ENCODE results near the gene SLC8A2. TPM values are rescaled to one million over a fixed set of nuclear protein-coding genes. Genes with fewer than 3 reads are reported as not detected.

The SLC8A2 gene
- total RNA-seq, 1 donor from 2014 or later, result 0.70 TPM

GRCh38 chr19:47419789-47420188 is 51.9 kb downstream of the SLC8A2 start:
- Mint-ChIP-seq H3K4me3 (peak overlapping the region; percentile 84), H3K9me3 (no peaks in the 10 kb centered on the region), H3K36me3 (ENCODE audit: low read depth) (no peaks in the 10 kb centered on the region), H3K27me3 (ENCODE audit: low read depth) (peaks cover 26% of the 10 kb centered on the region), H3K4me1 (peaks cover 57% of the 10 kb centered on the region), H3K27ac (ENCODE audit: unreplicated experiment) (peak overlapping the region; percentile 86)
- no peak for DNase-seq (ENCODE audit: low read depth, low spot score)
- no peak for TF ChIP-seq CTCF (conservative IDR thresholded peaks at IDR 0.05)

GRCh38 chr19:47419030-47419783 is 52.5 kb downstream of the SLC8A2 start, which contains the start of gene MEIS3:
TSS of gene MEIS3 (minus strand) at chr19:47419527. CDS start at chr19:47419081, 446 bp downstream.
- Mint-ChIP-seq H3K4me1 (peaks cover 57% of the 10 kb centered on the region), H3K9me3 (no peaks in the 10 kb centered on the region), H3K4me3 (peak within 1 kb of the TSS; percentile 90), H3K36me3 (ENCODE audit: low read depth) (peaks cover 2% of the 10 kb centered on the region), H3K27me3 (ENCODE audit: low read depth) (peaks cover 26% of the 10 kb centered on the region), H3K27ac (ENCODE audit: unreplicated experiment) (peak within 1 kb of the TSS; percentile 86)
- DNase-seq (ENCODE audit: low read depth, low spot score), result no peak
- TF ChIP-seq CTCF (conservative IDR thresholded peaks at IDR 0.05), result no peak

GRCh38 chr19:47418692-47419029 is 53.0 kb downstream of the SLC8A2 start:
- Mint-ChIP-seq H3K36me3 (ENCODE audit: low read depth) (peaks cover 5% of the 10 kb centered on the region), H3K4me3 (peak overlapping the region; percentile 90), H3K27me3 (ENCODE audit: low read depth) (peaks cover 26% of the 10 kb centered on the region), H3K9me3 (no peaks in the 10 kb centered on the region), H3K4me1 (peaks cover 57% of the 10 kb centered on the region), H3K27ac (ENCODE audit: unreplicated experiment) (no peak overlapping the region)
- DNase-seq (ENCODE audit: low read depth, low spot score), result no peak
- no peak for TF ChIP-seq CTCF (conservative IDR thresholded peaks at IDR 0.05)

GRCh38 chr19:47417746-47418691 is 53.7 kb downstream of the SLC8A2 start:
- peaks cover 25% of the 10 kb centered on the region for H3K27me3 Mint-ChIP-seq (ENCODE audit: low read depth)
- peaks cover 52% of the 10 kb centered on the region for H3K4me1 Mint-ChIP-seq
- DNase-seq (ENCODE audit: low read depth, low spot score), result no peak
- H3K36me3 Mint-ChIP-seq (ENCODE audit: low read depth), result peaks cover 8% of the 10 kb centered on the region
- H3K4me3 Mint-ChIP-seq, result peak overlapping the region; percentile 90
- H3K27ac Mint-ChIP-seq (ENCODE audit: unreplicated experiment), result peak overlapping the region; percentile 46
- no peak for TF ChIP-seq CTCF (conservative IDR thresholded peaks at IDR 0.05)
- no peaks in the 10 kb centered on the region for H3K9me3 Mint-ChIP-seq

- H3K4me1 Mint-ChIP-seq, result peaks cover 44% of the 10 kb centered on the region
- peak overlapping the region; percentile 90 for H3K4me3 Mint-ChIP-seq
- DNase-seq (ENCODE audit: low read depth, low spot score), result no peak
- H3K27ac Mint-ChIP-seq (ENCODE audit: unreplicated experiment), result no peak overlapping the region
- peaks cover 17% of the 10 kb centered on the region for H3K27me3 Mint-ChIP-seq (ENCODE audit: low read depth)
- H3K36me3 Mint-ChIP-seq (ENCODE audit: low read depth), result peaks cover 8% of the 10 kb centered on the region
- TF ChIP-seq CTCF (conservative IDR thresholded peaks at IDR 0.05), result no peak
- no peaks in the 10 kb centered on the region for H3K9me3 Mint-ChIP-seq
These were observed 54.5 kb downstream of the SLC8A2 start for GRCh38 chr19:47417107-47417745.

Measured in neural crest cell (in vitro differentiated cells).